PFSK-1 (cell line): ENCODE data around the gene ADD1.

ENCODE experiments used
- FOXP2 ChIP-seq: optimal IDR thresholded peaks from 2 replicates; pipeline ENCODE3; 2011; ENCODE audit warnings: borderline replicate concordance, control low read depth, inconsistent platforms; ENCODE audit not compliant: insufficient read depth; ENCODE audit errors: extremely low read length, extremely low read depth
- POLR2AphosphoS5 ChIP-seq: IDR thresholded peaks from 2 replicates; pipeline ENCODE4 v1.6.1; 2012; ENCODE audit warnings: low read depth, mild to moderate bottlenecking, control low read depth, low read length, moderate library complexity
- REST ChIP-seq, 2 experiments: IDR thresholded peaks; 2 replicates each; pipeline versions ENCODE4 v1.6.1 to v1.8.0; 2011 to 2012; ENCODE audit warnings: low read depth in 2 of 2, low read length in 2 of 2, control low read depth in 1 of 2, inconsistent platforms in 1 of 2, mild to moderate bottlenecking in 1 of 2, moderate library complexity in 1 of 2; ENCODE audit not compliant: insufficient read depth in 1 of 2
- SIN3A ChIP-seq: IDR thresholded peaks from 2 replicates; pipeline ENCODE4 v1.6.1; 2012; ENCODE audit warnings: mild to moderate bottlenecking, low read length, moderate library complexity, borderline replicate concordance; ENCODE audit not compliant: insufficient read depth
- TAF1 ChIP-seq: IDR thresholded peaks from 2 replicates; pipeline ENCODE4 v1.6.1; 2012; ENCODE audit warnings: low read length, control low read depth, borderline replicate concordance; ENCODE audit not compliant: insufficient read depth

The ADD1 gene

DNA sequence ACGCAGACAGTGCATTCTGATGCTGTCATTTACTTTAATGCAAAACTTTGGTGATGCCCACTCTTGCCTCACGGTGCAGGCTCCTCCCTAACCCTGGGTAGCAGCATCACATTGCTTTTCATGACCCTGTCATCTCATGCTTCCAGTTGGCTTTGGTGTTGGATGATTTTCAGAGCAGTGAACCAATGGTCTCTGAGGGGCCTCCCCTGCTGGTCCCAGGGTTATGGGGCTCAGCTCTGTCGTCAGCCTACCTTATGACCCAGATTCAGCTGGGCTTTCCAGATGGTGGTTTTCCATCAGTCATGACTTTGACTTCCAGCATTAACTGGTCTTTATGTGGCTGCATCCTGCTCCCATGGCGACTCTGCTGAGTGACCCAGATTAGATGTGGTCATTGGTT, 63.6 kb downstream of the ADD1 start:
- TF ChIP-seq FOXP2 (no peak), SIN3A (no peak), POLR2AphosphoS5 (no peak), TAF1 (no peak), REST (IDR thresholded peaks at IDR 0.05; ENCODE audit: insufficient read depth in 1 of 2, low read depth in 2 of 2, low read length in 2 of 2) (no peak)

DNA sequence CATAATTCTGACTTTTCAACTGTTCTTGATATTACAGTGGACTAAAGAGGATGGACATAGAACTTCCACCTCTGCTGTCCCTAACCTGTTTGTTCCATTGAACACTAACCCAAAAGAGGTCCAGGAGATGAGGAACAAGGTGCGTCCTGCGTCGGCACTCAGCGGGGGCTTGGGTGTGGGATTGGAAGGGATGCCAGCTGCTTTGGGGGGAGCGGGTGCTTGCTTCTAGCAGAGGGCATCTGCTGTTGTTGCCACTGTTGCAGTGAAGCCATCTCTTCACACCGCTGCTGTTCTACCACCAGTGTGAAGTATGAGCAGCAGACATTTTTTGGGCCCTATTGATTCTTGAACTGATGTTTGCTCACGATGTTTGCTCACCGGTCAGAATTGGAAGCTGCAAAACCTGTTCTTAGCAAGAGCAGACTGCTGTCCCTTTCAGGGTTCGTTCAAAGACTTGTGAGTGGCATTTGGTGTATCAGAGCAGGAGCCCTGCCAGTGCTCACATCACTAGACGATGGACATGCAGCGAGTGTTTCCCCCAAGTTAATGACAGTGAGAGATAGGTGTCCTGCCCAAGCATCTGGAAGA, 64.2 kb downstream of the ADD1 start:
- TF ChIP-seq REST (IDR thresholded peaks at IDR 0.05; ENCODE audit: insufficient read depth in 1 of 2, low read depth in 2 of 2, low read length in 2 of 2): no peak
- no peak for TF ChIP-seq SIN3A
- TF ChIP-seq FOXP2: no peak
- TF ChIP-seq POLR2AphosphoS5: no peak

- TF ChIP-seq SIN3A: no peak
- no peak for TF ChIP-seq REST (IDR thresholded peaks at IDR 0.05; ENCODE audit: insufficient read depth in 1 of 2, low read depth in 2 of 2, low read length in 2 of 2)
- no peak for TF ChIP-seq POLR2AphosphoS5
- no peak for TF ChIP-seq TAF1
- no peak for TF ChIP-seq FOXP2
These were observed 65.0 kb downstream of the ADD1 start for GRCh38 chr4:2908686-2909085.

DNA sequence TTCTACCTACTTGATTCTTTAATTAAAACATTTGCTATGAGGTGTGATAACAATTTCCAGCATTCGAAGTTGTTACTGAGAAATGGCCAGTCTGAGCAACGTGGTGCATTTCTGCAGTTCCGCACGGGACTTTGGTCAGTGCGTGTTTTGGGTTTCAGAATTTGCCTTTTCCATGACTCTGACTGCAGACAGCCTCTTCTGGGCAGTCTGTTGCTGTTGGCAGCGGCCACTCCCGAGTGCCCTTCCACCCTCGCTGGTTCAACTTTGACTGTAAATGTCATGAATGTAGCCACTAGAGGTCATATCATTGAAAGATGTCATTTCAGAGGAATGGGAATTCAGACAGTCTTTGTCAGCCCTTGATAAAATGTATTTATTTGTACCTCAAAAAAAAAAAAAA, 65.9 kb downstream of the ADD1 start:
- TF ChIP-seq TAF1 (no peak), POLR2AphosphoS5 (no peak), SIN3A (no peak), FOXP2 (no peak), REST (IDR thresholded peaks at IDR 0.05; ENCODE audit: insufficient read depth in 1 of 2, low read depth in 2 of 2, low read length in 2 of 2) (no peak)

DNA sequence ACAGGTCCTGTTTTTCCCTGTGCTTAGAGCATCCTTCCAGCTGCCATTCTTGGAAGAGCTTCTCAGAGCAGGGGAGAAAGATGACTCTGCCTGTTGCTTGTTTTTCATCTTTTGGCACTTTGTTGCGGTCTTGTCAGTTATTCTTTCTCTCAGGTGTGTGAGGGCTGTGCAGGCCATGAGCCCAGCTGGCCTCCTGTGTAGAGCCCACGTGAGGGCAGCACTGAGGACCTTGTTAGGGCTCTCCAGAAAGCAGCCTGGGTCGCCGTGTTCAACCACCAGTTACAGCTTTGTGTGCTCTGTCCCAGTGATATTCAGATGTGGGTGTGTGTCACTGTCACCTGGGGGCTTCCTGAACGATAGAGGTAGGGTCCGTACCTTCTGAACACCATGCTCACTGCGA, 66.8 kb downstream of the ADD1 start:
- no peak for TF ChIP-seq FOXP2
- no peak for TF ChIP-seq TAF1
- TF ChIP-seq SIN3A: no peak
- no peak for TF ChIP-seq POLR2AphosphoS5
- no peak for TF ChIP-seq REST (IDR thresholded peaks at IDR 0.05; ENCODE audit: insufficient read depth in 1 of 2, low read depth in 2 of 2, low read length in 2 of 2)
